Measurements from ENCODE around the gene PCDHA1.
"Not testable (repeated sequence)": the region's sequence is repeated elsewhere in the genome, so short reads cannot be mapped to it uniquely, and the experiment has no call there.

The PCDHA1 gene

GRCh38 chr5:140785905-140786686 is at the start of gene PCDHA1:
TSS of gene PCDHA1 (plus strand) at chr5:140786140.
- DNase-seq (ENCODE audit: low spot score) = peak; percentile 10
- FAIRE-seq = no peak

- FAIRE-seq = no peak
- DNase-seq (ENCODE audit: low spot score) = no peak
These were observed 48.5 kb upstream of the PCDHA1 start for GRCh38 chr5:140737486-140737885.

- FAIRE-seq (no peak), DNase-seq (ENCODE audit: low spot score) (no peak)
These were observed 44.0 kb upstream of the PCDHA1 start for GRCh38 chr5:140741967-140742366.

- FAIRE-seq (no peak), DNase-seq (ENCODE audit: low spot score) (no peak)
These were observed 32.4 kb upstream of the PCDHA1 start for GRCh38 chr5:140753561-140753960.

GRCh38 chr5:140764177-140764973 is 21.6 kb upstream of the PCDHA1 start:
- DNase-seq (ENCODE audit: low spot score) (no peak), FAIRE-seq (no peak)

GRCh38 chr5:140767444-140767843 is 18.5 kb upstream of the PCDHA1 start:
- FAIRE-seq (no peak), DNase-seq (ENCODE audit: low spot score) (no peak)

GRCh38 chr5:140780512-140780911 is 5.4 kb upstream of the PCDHA1 start:
- no peak for DNase-seq (ENCODE audit: low spot score)
- no peak for FAIRE-seq

GRCh38 chr5:140787422-140787821 is 1.5 kb downstream of the PCDHA1 start:
- DNase-seq (ENCODE audit: low spot score); FAIRE-seq: not testable (repeated sequence)

- DNase-seq (ENCODE audit: low spot score); FAIRE-seq: not testable (repeated sequence)
These were observed 2.0 kb downstream of the PCDHA1 start for GRCh38 chr5:140787849-140788504.

GRCh38 chr5:140791089-140791488 is 5.1 kb downstream of the PCDHA1 start:
- DNase-seq (ENCODE audit: low spot score) (no peak), FAIRE-seq (no peak)

GRCh38 chr5:140794595-140795258 is 8.8 kb downstream of the PCDHA1 start, which contains the start of gene PCDHA2:
TSS of gene PCDHA2 (plus strand) at chr5:140794852.
- no peak for DNase-seq (ENCODE audit: low spot score)
- no peak for FAIRE-seq

- DNase-seq (ENCODE audit: low spot score) = peak; percentile 10
- no peak for FAIRE-seq
These were observed 9.3 kb downstream of the PCDHA1 start for GRCh38 chr5:140795259-140795641.

GRCh38 chr5:140796072-140796717 is 10.3 kb downstream of the PCDHA1 start:
- peak; percentile 5 for FAIRE-seq
- not testable (repeated sequence) for DNase-seq (ENCODE audit: low spot score)

- FAIRE-seq = no peak
- no peak for DNase-seq (ENCODE audit: low spot score)
These were observed 10.8 kb downstream of the PCDHA1 start for GRCh38 chr5:140796718-140797095.

- no peak for FAIRE-seq
- no peak for DNase-seq (ENCODE audit: low spot score)
These were observed 15.0 kb downstream of the PCDHA1 start, which contains the start of gene PCDHA3 for GRCh38 chr5:140800816-140801493. TSS of gene PCDHA3 (plus strand) at chr5:140801057.

GRCh38 chr5:140801494-140801841 is 15.5 kb downstream of the PCDHA1 start:
- FAIRE-seq (no peak), DNase-seq (ENCODE audit: low spot score) (no peak)

GRCh38 chr5:140802381-140802780 is 16.4 kb downstream of the PCDHA1 start:
- DNase-seq (ENCODE audit: low spot score); FAIRE-seq: not testable (repeated sequence)

GRCh38 chr5:140802781-140803271 is 16.9 kb downstream of the PCDHA1 start:
- FAIRE-seq = no peak
- DNase-seq (ENCODE audit: low spot score) = no peak

GRCh38 chr5:140806834-140807775 is 21.2 kb downstream of the PCDHA1 start, which contains the start of gene PCDHA4:
TSS of gene PCDHA4 (plus strand) at chr5:140807068.
- FAIRE-seq = no peak
- peak; percentile 49 for DNase-seq (ENCODE audit: low spot score)
